Measurements from ENCODE around the gene UCP3.

DNA sequence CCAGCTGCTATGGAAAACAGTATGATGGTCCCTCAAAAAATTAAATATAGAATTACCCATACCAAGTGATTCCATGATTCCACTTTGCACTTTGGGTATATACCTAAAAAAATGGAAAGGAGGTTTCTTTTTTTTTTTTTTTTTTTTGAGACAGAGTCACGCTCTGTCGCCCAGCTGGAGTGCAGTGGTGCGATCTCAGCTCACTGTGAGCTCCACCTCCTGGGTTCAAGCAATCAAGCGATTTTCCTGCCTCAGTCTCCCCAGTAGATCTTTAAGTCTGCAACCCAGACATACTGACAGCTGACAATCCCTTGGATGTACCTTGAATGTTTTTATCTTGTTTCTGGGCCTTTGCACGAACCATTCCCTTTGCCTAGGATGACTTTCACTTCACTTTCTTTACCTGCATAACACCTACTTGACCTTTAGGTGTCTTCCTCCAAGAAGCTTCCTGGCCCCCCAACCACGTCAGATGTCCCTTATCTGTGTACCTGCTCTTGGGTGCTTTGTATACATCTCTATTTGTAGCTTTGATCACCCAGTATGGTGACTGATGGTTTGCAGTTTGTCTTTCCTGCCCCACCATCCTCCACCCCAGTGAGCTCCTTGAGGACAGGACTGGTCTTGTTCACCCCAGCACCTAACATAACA is 11.6 kb downstream of the UCP3 start:
- no peak for TF ChIP-seq CTCF (IDR thresholded peaks at IDR 0.05)
- no peak for TF ChIP-seq POLR2A (IDR thresholded peaks at IDR 0.05)

Data from stomach (tissue), 4 donors.